GM19372 (cell line): ENCODE results near the gene NCKAP5.

ENCODE experiments used
- ATAC-seq: cut with Tn5 transposase; IDR thresholded peaks from one replicate; pipeline ENCODE4 v1.9.1; 2021; ENCODE audit warnings: mild to moderate bottlenecking, low read depth, moderate library complexity; ENCODE audit not compliant: unreplicated experiment

Gene NCKAP5

DNA sequence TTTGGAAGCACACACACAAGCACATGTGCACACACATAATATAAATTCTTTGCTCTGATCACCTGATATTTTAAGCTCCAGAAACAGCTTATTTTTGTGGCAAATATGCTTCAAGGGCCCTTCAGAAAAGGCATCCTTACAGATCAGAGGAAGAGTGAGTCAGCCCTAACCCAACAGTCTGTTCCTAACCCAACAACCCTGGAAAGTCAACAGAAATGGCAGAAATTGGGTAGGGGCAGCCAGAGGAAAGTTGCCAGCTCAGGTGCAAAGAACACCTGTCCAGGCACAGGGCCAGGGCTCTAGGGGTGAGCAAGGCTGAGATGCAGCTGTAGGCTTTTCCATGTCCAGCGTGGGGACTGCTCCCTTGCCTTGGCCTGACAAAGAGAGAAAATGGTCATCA is 6.4 kb upstream of the NCKAP5 start:
- ATAC-seq: no peak

DNA sequence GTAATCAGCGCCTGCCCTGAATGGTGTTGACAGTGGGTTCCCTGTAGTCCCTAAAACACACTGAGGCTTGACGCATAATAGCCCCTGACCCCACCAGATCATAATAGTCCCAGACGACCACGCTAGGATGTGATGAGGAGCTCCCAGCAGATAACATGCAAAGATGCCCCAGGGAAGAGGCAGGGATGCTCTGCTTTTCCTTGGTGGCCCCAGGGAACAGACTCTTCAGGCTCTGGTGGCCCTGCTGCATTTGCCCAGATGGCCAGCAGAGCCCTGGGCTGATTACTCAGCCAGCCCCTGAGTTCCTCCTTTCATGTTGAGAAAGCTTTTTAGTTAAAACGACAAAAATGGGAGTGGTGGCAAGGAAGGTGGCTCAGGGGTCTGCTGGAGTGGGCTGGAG is 5.9 kb upstream of the NCKAP5 start:
- ATAC-seq: no peak

- no peak for ATAC-seq
These were observed 5.4 kb upstream of the NCKAP5 start for GRCh38 chr2:133573491-133574162.

DNA sequence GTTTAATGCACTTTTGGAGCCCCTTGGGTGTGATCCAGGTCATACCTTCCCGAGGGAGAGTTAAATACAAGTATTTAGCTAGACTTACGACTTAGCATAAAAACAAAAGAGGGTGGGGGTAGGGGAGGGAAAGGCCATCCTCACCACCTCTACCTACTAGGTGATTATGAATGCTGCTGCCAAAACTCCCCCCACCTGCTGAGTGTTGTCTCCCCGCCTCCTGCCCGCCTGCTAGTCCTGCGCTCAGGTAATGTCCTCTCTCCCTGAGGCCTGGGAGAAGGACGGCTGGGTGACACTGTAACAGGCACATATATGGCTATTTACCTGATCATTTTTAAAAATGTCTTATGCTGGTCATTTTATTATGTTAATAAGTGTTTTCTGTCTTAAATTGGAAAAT is 3.0 kb upstream of the NCKAP5 start:
- ATAC-seq: no peak

- ATAC-seq: no peak
These were observed 2.3 kb upstream of the NCKAP5 start for GRCh38 chr2:133570542-133570941.

DNA sequence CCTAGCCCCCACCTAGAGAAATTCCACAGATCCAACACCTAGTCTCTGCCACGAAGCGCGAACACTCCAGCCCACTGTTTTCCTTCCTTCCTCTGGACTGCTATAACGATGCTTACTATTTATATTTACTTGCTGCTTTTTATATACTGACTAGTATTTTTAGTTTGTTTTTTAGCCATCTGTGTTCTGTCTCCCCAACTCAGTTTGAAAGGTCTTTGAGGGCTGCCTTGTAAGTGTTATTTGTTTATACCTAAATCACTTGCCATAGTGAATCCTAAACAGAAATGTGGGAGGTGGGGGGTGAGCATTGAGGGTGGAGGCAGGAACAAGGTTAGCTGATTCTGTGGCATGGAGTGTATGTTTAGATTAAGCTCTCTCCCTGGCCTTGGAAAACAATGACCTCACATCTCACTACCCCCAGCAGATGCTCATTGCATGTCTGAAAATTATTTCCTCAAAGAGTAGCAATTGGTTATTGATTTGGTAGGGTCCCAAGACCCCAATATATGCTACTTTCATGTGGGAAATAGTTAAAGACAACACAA is 1.1 kb upstream of the NCKAP5 start:
- no peak for ATAC-seq

DNA sequence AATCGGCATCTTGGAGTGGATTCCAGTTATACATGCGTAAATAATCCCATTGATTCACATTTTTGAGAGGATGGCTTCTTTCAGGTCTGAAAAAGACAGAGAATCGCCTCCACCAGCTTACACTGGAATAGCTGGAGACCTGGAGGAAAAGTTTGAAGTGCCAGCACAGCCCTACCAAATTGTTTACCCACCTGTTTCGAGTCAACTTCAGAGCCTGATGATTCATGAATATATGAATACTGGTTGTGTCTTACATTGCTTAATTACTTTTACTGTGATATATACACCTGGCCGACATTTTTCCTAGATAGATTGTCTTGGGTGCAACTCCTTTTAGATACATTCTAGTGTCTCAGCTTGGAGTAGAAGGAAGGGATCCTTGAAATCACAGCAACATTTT is 335 bp upstream of the NCKAP5 start:
- no peak for ATAC-seq

DNA sequence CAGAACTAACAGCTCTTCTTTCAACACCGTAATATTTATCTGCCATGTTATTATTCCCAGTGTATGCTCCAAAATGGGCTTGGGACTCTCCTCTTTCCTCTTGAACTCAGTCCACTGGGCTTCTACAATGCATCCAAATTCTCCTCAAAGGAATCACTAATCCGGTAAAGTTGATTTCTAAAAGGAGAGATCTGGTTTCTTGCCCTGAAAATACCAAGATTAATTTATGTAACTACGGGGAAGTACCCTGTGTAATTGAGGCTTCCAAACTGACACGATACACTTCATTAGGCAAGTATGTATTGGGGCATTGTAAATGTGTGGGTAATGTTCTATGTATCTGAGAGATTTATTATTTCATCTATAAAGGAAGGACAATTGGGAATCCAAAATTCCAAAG is 5.7 kb downstream of the NCKAP5 start:
- ATAC-seq: no peak

DNA sequence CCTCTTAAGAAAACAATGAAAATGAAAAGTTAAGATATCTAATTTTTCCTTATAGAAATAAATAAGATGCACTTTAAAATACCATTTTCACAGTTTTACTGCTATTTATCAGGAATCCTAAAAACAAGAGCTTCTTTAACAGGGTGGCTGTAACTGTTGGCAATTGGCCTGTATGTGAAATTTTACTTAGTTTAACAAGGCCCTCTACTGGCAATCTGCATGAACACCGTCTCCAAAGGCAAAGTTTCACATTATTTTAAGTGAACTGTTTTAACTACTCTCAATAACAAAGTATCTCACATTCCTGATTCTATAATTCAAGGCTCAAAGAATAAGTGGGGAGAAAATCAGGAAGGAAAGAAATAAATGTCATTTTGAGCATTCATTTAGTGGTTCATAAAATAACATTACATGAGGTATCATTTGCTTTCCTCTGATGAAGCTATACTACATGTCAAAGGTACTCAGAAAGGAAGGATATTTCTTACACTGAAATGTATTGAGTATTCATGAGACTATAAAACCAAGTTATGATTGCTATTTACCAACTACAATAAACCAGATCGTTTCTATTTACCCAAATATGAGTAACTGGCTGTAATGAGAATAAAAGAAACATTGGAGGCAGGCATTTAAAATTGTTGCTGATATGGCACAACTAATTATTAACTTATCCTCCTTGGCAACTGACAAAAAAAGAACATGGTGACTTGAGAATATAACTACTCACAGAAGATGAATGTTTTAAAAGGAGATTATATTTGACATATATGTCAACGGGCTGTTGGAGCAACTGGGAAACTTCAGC is 7.0 kb downstream of the NCKAP5 start:
- ATAC-seq: peak; percentile 64

DNA sequence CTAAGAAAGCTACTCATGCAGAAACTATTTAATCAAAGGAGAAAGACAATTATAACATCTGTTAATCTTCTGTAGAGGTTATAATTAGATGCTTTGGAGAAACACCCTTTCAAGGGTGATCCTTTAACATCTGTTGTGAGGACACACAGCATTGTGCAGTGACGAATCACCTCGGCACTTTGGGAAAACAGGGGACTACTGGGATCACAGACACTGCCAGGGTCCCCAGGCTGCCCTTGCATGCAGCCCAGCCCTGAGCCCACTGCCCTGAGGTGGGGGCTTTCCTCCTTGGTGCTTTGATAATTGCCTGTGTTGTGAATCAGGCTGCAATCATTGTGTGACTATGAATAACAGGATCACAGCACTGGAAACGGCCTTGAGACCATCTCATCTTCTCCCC is 10.6 kb downstream of the NCKAP5 start:
- ATAC-seq: no peak

DNA sequence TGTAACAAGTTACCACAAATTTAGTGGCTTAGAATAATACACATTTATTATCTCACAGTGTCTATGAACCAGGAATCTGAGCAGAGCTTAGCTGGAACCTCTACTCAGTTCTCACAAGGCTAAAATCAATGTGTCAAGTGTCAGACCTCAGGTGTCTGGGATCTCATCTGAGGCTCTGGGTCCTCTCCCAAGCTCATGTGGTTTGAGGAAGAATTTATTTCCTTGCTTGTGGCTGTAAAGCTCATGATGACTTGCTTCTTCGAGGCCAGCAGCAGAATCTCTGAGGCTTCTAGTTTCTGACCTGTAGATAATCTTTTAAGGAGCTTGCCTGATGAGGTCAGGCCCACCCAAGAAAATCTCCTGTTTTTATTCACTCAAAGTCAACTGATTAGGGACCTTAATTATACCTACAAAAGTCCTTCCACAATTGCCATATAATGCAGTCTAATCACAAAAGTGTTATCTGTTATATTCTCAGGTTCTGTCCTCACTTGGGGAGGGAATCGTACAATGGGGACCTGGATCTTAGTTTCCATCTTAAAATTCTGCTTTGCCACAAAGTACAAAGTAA is 14.3 kb downstream of the NCKAP5 start:
- no peak for ATAC-seq

DNA sequence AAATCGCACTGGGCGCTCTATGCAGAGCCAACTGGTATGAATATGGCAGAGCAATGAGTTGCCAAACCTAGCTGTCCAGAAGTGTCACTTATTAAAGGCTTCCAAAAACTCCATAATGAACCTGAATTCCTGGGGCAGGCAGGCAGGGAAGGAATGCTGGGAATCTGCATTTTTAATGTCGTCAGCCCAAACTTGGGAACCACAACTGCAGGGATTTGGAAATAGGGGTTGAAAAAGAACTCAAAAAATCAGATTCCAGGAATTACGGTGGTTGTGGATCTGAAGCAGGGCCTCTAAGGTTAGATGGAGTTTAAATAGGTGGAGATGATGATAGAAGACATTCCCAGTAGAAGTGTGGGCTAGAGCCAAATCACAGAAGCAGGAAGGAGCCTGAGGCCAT is 15.0 kb downstream of the NCKAP5 start:
- no peak for ATAC-seq

DNA sequence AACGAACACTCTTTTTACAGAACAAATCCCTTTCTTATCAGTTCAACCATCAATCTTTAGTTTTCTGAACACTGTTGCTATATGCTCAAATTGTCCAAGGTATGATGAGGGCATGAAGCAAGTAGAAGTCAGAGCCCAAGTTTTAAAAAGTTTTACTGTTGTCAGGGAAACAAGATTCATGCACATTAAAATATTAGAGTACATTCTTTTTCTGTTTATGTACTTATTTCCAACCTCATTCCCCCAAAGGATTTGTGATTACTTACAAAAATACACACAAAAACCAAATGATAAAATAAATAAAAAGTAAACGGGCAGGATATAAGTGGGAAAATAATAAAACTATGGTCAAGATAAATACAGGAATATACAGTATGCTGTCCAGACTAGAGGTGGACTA is 15.4 kb downstream of the NCKAP5 start:
- ATAC-seq: no peak

DNA sequence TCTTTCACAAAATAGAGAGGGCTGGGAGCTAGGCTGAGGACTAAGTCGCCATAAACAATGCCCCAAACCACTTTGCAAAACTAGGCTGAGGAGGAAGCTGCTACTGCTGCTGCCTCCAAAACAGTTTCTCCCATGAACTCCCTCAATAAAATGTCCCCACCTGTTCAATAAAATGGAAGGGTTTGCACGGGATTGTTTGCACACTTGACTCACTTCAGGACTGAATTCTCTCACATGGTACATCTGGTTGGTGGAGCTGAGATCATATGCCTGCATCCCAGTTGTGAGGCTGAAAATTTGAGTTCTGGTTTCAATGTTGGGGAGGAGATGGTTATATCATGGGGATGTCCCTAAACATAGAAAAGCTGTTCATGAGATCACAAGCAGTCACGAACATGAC is 26.5 kb downstream of the NCKAP5 start:
- ATAC-seq: no peak

DNA sequence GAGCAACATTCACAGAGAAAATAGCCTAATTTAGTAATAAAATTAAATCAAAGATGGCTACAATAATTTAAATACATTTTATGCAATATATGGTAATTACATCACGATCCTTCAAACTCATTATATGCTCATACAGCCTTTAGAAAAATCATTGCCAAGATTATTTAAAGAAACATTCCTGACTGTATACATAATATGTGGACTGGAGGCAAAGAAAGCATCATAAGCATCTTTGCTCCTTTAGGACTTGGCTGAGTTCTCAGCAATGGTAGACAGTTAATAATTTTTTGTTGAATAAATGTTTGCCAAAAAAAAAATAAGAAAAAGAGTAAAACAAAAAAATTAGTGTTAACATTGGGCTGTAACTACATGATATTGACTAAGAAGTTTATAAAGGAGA is 26.9 kb downstream of the NCKAP5 start:
- no peak for ATAC-seq

- no peak for ATAC-seq
These were observed 35.3 kb downstream of the NCKAP5 start for GRCh38 chr2:133532919-133533318.

DNA sequence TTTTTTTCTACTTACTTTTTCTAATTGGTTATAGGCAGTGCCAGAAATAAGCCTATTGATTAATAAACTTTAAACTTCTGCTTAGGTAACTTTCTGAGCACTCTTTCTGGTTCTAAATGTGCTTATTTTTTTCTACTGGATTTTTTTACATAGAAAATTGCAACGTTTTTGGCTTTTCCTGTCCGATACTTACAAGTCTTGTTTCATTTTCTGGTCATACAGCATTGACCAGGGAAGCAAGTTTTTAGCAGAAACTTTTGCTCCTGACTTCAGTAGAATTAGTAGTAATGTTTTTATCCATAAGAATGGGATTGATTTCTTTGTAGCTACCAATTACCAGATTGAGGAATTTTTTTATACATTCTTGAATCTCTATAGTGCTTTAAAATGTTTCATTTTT is 36.9 kb downstream of the NCKAP5 start:
- no peak for ATAC-seq

DNA sequence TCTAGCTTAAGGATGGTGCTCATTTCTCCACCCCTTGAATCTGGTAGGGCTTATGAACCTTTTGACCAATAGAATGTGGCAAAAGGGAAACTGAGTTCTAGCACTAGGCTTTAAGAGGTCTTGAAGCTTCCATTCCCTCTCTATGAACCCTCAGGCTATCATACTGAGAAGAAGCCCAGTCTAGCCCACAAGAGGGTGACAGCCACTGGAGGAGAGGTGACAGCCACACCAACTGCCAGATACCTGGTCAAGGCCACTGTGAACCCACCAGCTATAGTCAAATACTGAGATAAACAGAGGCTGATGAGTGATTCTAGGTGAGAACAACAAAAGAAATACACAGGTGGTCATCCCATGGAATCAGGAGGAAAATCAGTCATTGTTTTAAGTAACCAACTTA is 37.6 kb downstream of the NCKAP5 start:
- ATAC-seq: no peak

DNA sequence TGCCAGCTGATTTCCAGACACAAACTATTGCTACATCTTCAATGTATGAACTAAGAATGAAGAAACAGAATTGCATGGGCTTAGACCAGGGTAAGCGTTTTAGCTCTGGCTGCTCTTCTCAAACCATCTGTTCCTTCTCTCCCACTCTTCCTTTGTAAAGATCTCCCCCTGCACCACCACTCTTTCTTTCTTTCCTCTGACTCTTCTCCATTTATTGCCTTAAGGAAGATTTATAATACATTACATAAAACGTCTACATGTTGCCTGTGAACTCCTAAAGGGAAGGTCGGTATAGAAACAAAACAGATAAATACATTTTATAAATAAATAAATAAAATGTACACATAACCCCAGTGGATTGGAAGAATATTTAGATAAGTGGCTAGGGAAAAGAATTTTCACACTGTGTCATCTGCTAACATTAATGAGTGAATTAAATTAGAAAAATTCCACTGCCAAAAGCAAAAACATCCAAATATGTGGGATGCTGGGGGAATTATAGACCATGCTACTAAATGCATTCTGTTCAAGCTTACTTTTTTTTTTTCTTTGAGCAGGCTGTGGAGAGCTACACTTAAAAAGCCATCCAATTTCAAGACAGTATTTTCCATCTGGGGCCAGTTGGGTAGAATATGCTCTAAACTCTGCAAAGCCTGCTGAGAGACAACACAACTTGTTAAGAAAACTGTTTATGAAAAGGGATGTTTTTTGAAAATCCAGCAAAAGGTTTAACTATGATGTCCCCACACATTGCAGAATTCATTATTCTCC is 41.5 kb downstream of the NCKAP5 start:
- ATAC-seq: no peak

DNA sequence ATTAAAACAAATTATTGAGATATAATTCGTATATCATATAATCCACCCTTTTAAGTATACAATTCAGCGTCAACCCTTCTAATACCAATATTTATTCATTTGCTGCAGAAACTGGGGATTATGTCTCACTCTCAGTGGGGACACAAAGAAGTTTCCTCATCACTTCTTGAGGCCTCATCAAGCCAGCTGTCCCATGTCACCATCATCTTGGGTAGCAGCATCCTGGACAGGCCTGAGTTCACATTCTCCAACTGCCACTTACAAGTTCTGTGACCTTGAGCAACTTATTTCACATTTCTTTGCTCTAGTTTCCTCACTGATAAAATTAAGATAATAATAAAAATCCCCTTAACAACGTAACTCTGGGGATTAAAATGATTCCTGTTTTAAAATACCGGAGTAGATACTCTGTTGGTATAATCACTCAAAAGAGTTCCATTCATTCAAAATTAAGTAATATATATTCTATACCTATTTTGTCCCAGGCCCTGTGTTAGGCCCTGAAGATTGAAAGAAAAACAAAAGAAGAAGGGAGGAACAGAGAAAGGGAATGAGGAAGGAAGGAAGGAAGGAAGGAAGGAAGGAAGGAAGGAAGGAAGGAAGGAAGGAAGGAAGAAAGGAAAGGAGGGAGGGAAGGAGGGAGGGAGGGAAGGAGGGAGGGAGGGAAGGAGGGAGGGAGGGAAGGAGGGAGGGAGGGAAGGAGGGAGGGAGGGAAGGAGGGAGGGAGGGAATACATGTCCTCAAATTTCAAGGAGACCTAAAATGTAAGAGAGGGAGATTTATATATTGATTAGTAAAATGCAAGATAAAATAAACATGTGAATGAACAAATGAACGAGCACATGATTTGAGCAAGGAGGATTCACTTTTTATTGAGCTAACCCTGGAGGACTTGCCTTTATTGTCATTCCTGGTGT is 42.4 kb downstream of the NCKAP5 start:
- no peak for ATAC-seq
